DMS79 (cell line): ENCODE results near the gene SP140L.
"Not testable (repeated sequence)": the region's sequence is repeated elsewhere in the genome, so short reads cannot be mapped to it uniquely, and the experiment has no call there.

Experiments
- DNase-seq: peaks from one replicate; lab custom pipeline; 2025; lab: John Stamatoyannopoulos, UW

The SP140L gene

GRCh38 chr2:230323385-230324106 lies 3.4 kb upstream of the SP140L start:
- no peak for DNase-seq

GRCh38 chr2:230324503-230324902 lies 2.5 kb upstream of the SP140L start:
- DNase-seq, result no peak

GRCh38 chr2:230325316-230326243 lies 1.4 kb upstream of the SP140L start:
- no peak for DNase-seq

- DNase-seq, result no peak
Measured at GRCh38 chr2:230327418-230328154, 593 bp downstream of the SP140L start.

GRCh38 chr2:230328155-230328458 lies 1.1 kb downstream of the SP140L start:
- DNase-seq, result no peak

GRCh38 chr2:230329946-230330605 lies 3.1 kb downstream of the SP140L start:
- no peak for DNase-seq

GRCh38 chr2:230330725-230331124 lies 3.7 kb downstream of the SP140L start:
- no peak for DNase-seq

- DNase-seq, result no peak
Measured at GRCh38 chr2:230335461-230335863, 8.5 kb downstream of the SP140L start.

GRCh38 chr2:230335864-230336506 lies 9.0 kb downstream of the SP140L start:
- no peak for DNase-seq

- not testable (repeated sequence) for DNase-seq
Measured at GRCh38 chr2:230341936-230342528, 15.0 kb downstream of the SP140L start.

GRCh38 chr2:230343041-230343624 lies 16.1 kb downstream of the SP140L start:
- DNase-seq, result not testable (repeated sequence)

GRCh38 chr2:230343747-230344146 lies 16.8 kb downstream of the SP140L start:
- DNase-seq, result no peak

GRCh38 chr2:230346465-230346864 lies 19.5 kb downstream of the SP140L start:
- no peak for DNase-seq

GRCh38 chr2:230346921-230347533 lies 20.0 kb downstream of the SP140L start:
- DNase-seq, result no peak

- DNase-seq, result no peak
Measured at GRCh38 chr2:230347659-230348305, 20.8 kb downstream of the SP140L start.

- DNase-seq, result no peak
Measured at GRCh38 chr2:230348787-230349186, 21.8 kb downstream of the SP140L start.

- no peak for DNase-seq
Measured at GRCh38 chr2:230356084-230356483, 29.1 kb downstream of the SP140L start.

GRCh38 chr2:230358305-230358704 lies 31.3 kb downstream of the SP140L start:
- no peak for DNase-seq

- DNase-seq, result no peak
Measured at GRCh38 chr2:230360028-230360427, 33.0 kb downstream of the SP140L start.
